H1 (cell line): Measurements from ENCODE around the gene CDC14B. TPM values are rescaled to one million over a fixed set of nuclear protein-coding genes. Genes with fewer than 3 reads are reported as not detected.

Experiments
- CTCF ChIA-PET: fragments of 300-600 bp; sonication (Branson Sonifier 250); formaldehyde crosslinking; loops from one replicate; lab custom pipeline; 2021; ENCODE audit not compliant: partially characterized antibody; lab: Charles Lee
- POLR2A ChIA-PET: fragments of 300-600 bp; sonication (Branson Sonifier 250); formaldehyde crosslinking; loops from one replicate; lab custom pipeline; 2021; ENCODE audit warnings: inconsistent platforms; ENCODE audit not compliant: partially characterized antibody; lab: Charles Lee
- DNase-seq, 2 experiments: peaks; one replicate each; pipeline versions ENCODE4 v3.0.0 to v3.0.0-alpha.2; 2010 to 2022; ENCODE audit warnings: low spot score in 2 of 2, low read depth in 1 of 2, mixed read lengths in 1 of 2
- FAIRE-seq: peaks from 2 replicates; lab custom pipeline; 2011; peaks lifted over from hg19 to GRCh38; lab: Jason Lieb, UNC
- H2AFZ ChIP-seq: 2 replicates; pipeline ENCODE4 v1.8.1; 2012; ENCODE audit warnings: low read length, inconsistent platforms
- H2AK5ac ChIP-seq: 2 replicates; pipeline ENCODE4 v1.6.1; 2013; ENCODE audit warnings: low read depth, low read length
- H2BK120ac ChIP-seq: replicated peaks from 2 replicates; pipeline ENCODE3; 2013; ENCODE audit warnings: low read depth, low read length, inconsistent platforms
- H2BK12ac ChIP-seq: 2 replicates; pipeline ENCODE4 v1.6.1; 2013; ENCODE audit warnings: low read depth, low read length
- H2BK15ac ChIP-seq: 2 replicates; pipeline ENCODE4 v1.6.1; 2013; ENCODE audit warnings: low read length
- H2BK20ac ChIP-seq: 2 replicates; pipeline ENCODE4 v1.6.1; 2013; ENCODE audit warnings: low read length
- H2BK5ac ChIP-seq: 2 replicates; pipeline ENCODE4 v1.6.1; 2013; ENCODE audit warnings: low read depth, low read length
- H3K14ac ChIP-seq: 2 replicates; pipeline ENCODE4 v1.6.1; 2013; ENCODE audit warnings: inconsistent platforms; ENCODE audit not compliant: insufficient read length
- H3K18ac ChIP-seq: 2 replicates; pipeline ENCODE4 v1.6.1; 2013; ENCODE audit warnings: low read length; ENCODE audit errors: extremely low read depth
- H3K23ac ChIP-seq: 2 replicates; pipeline ENCODE4 v1.6.1; 2013; ENCODE audit warnings: inconsistent platforms; ENCODE audit not compliant: insufficient read length
- H3K23me2 ChIP-seq: 2 replicates; pipeline ENCODE4 v1.6.1; 2013; ENCODE audit warnings: low read depth, low read length
- H3K27ac ChIP-seq: 2 replicates; pipeline ENCODE4 v1.6.1; 2011; ENCODE audit warnings: low read depth, low read length, inconsistent platforms
- H3K27me3 ChIP-seq, 4 experiments: replicated peaks in 1 of 4; 1 replicate in 1 of 4; 2 replicates in 3 of 4; pipeline versions ENCODE4 v1.6.1 to v1.8.1; 2011 to 2013; ENCODE audit warnings: low read length in 3 of 4, mild to moderate bottlenecking in 3 of 4, inconsistent platforms in 2 of 4, mixed read lengths in 2 of 4, moderate library complexity in 1 of 4; ENCODE audit not compliant: control insufficient read depth in 3 of 4, insufficient read depth in 3 of 4; ENCODE audit errors: extremely low read depth in 1 of 4
- H3K36me3 ChIP-seq, 4 experiments: 2 replicates each; pipeline versions ENCODE4 v1.6.1 to v1.8.1; 2011 to 2013; ENCODE audit warnings: mild to moderate bottlenecking in 4 of 4, low read length in 3 of 4, moderate library complexity in 2 of 4, control low read depth in 1 of 4, inconsistent platforms in 1 of 4; ENCODE audit not compliant: insufficient read depth in 4 of 4, control insufficient read depth in 2 of 4
- H3K4ac ChIP-seq: replicated peaks from 2 replicates; pipeline ENCODE3; 2013; ENCODE audit warnings: low read length, low read depth, mixed read lengths, inconsistent platforms; ENCODE audit not compliant: insufficient read length
- H3K4me1 ChIP-seq, 4 experiments: replicated peaks in 1 of 4; 1 replicate in 1 of 4; 2 replicates in 3 of 4; pipeline versions ENCODE4 v1.6.1 to v1.8.1; 2011 to 2013; ENCODE audit warnings: low read length in 3 of 4, inconsistent platforms in 2 of 4, mixed read lengths in 1 of 4; ENCODE audit not compliant: insufficient read depth in 4 of 4, control insufficient read depth in 3 of 4
- H3K4me2 ChIP-seq, 2 experiments: 2 replicates each; pipeline versions ENCODE4 v1.6.1 to v1.8.1; 2011 to 2013; ENCODE audit warnings: low read depth in 2 of 2, low read length in 2 of 2, control low read depth in 1 of 2, inconsistent platforms in 1 of 2, mild to moderate bottlenecking in 1 of 2; ENCODE audit not compliant: insufficient read depth in 1 of 2
- H3K4me3 ChIP-seq, 4 experiments: fragments of 200-600, 300-600 bp in 1 of 4; sonication (generic), shearing (Covaris generic), sonication (Bioruptor Twin) in 1 of 4; 2 replicates each; pipeline versions ENCODE4 v1.5.1 to v1.8.1; 2011 to 2016; ENCODE audit warnings: low read length in 4 of 4, low read depth in 3 of 4, control low read depth in 2 of 4, inconsistent platforms in 2 of 4, mild to moderate bottlenecking in 2 of 4, mixed read lengths in 1 of 4, moderate library complexity in 1 of 4; ENCODE audit not compliant: insufficient read depth in 2 of 4; ENCODE audit errors: extremely low read depth in 1 of 4
- H3K56ac ChIP-seq: replicated peaks from 2 replicates; pipeline ENCODE3; 2013; ENCODE audit warnings: low read depth, mild to moderate bottlenecking, mixed read lengths, low read length, inconsistent platforms; ENCODE audit not compliant: insufficient read length
- H3K79me1 ChIP-seq: 2 replicates; pipeline ENCODE4 v1.6.1; 2013; ENCODE audit warnings: low read depth, low read length, control low read depth
- H3K79me2 ChIP-seq, 2 experiments: 2 replicates each; pipeline versions ENCODE4 v1.6.1 to v1.8.1; 2012 to 2013; ENCODE audit warnings: low read length in 2 of 2, mild to moderate bottlenecking in 2 of 2, inconsistent platforms in 1 of 2; ENCODE audit not compliant: insufficient read depth in 2 of 2, control insufficient read depth in 1 of 2
- H3K9ac ChIP-seq, 4 experiments: replicated peaks in 1 of 4; 1 replicate in 1 of 4; 2 replicates in 3 of 4; pipeline versions ENCODE4 v1.6.1 to v1.8.1; 2011 to 2013; ENCODE audit warnings: low read depth in 3 of 4, low read length in 3 of 4, control low read depth in 2 of 4, mild to moderate bottlenecking in 2 of 4, moderate library complexity in 2 of 4, inconsistent platforms in 1 of 4; ENCODE audit errors: extremely low read depth in 1 of 4
- H3K9me3 ChIP-seq, 2 experiments: 2 replicates each; pipeline versions ENCODE4 v1.6.1 to v1.8.1; 2012 to 2013; ENCODE audit warnings: mild to moderate bottlenecking in 2 of 2, moderate library complexity in 2 of 2, control low read depth in 1 of 2, inconsistent platforms in 1 of 2, low read depth in 1 of 2, low read length in 1 of 2, mixed read lengths in 1 of 2; ENCODE audit not compliant: insufficient read depth in 2 of 2
- H4K20me1 ChIP-seq, 2 experiments: replicated peaks in 1 of 2; 2 replicates each; pipeline versions ENCODE3 to v1.8.1; 2011 to 2013; ENCODE audit warnings: inconsistent platforms in 2 of 2, low read length in 2 of 2, mild to moderate bottlenecking in 1 of 2; ENCODE audit not compliant: insufficient read depth in 2 of 2, control insufficient read depth in 1 of 2
- H4K5ac ChIP-seq: 2 replicates; pipeline ENCODE4 v1.6.1; 2013; ENCODE audit warnings: low read length, low read depth, mixed read lengths, inconsistent platforms; ENCODE audit not compliant: insufficient read length
- H4K8ac ChIP-seq: 2 replicates; pipeline ENCODE4 v1.8.0; 2013; ENCODE audit warnings: mild to moderate bottlenecking, moderate library complexity, low read length, inconsistent platforms; ENCODE audit not compliant: insufficient read depth; ENCODE audit errors: extremely low read depth
- H4K91ac ChIP-seq: replicated peaks from 2 replicates; pipeline ENCODE3; 2013; ENCODE audit warnings: low read length, mixed read lengths, inconsistent platforms; ENCODE audit not compliant: insufficient read length
- CHD2 ChIP-seq: IDR thresholded peaks from 2 replicates; pipeline ENCODE4 v1.6.1; 2012; ENCODE audit warnings: low read length, improper control_type of control experiment
- HDAC2 ChIP-seq, 2 experiments: fragments of 300-600 bp in 1 of 2; sonication (generic) in 1 of 2; IDR thresholded peaks; 2 replicates each; pipeline ENCODE4 v1.6.1; 2011 to 2012; ENCODE audit warnings: low read depth in 2 of 2, low read length in 2 of 2, mild to moderate bottlenecking in 2 of 2, moderate library complexity in 2 of 2, borderline replicate concordance in 1 of 2, inconsistent platforms in 1 of 2
- MAX ChIP-seq: IDR thresholded peaks from 2 replicates; pipeline ENCODE4 v1.6.1; 2012; ENCODE audit warnings: inconsistent platforms
- RBBP5 ChIP-seq: IDR thresholded peaks from 2 replicates; pipeline ENCODE4 v1.7.1; 2012; ENCODE audit warnings: low read depth, mild to moderate bottlenecking, inconsistent platforms, low read length, moderate library complexity, borderline replicate concordance
- SUZ12 ChIP-seq: fragments of 200-600 bp; sonication (generic); IDR thresholded peaks from 2 replicates; pipeline ENCODE4 v1.6.1; 2012; ENCODE audit warnings: mild to moderate bottlenecking, inconsistent platforms, low read length, moderate library complexity, mixed read lengths
- TEAD4 ChIP-seq: IDR thresholded peaks from 2 replicates; pipeline ENCODE4 v1.6.1; 2012; ENCODE audit warnings: low read depth, low read length, inconsistent platforms, mixed read lengths
- WGBS, 2 experiments: shearing (Covaris generic) in 1 of 2; methylation state at CpG; one replicate each; pipeline versions ENCODE4 v1.1.6 to v1.1.7; 2013 to 2015; ENCODE audit warnings: low lambda C conversion rate in 2 of 2, mixed read lengths in 2 of 2, inconsistent platforms in 1 of 2, low coverage in 1 of 2, missing lambda C conversion rate in 1 of 2; ENCODE audit not compliant: insufficient replicate concordance in 2 of 2, insufficient coverage in 1 of 2, insufficient read length in 1 of 2; ENCODE audit errors: extremely low coverage in 1 of 2, missing lambda C conversion rate in 1 of 2; 5-methylcytosine and 5-hydroxymethylcytosine counted together
- polyA plus RNA-seq, 7 experiments: library from polyadenylated mRNA; depleted of rRNA in 3 of 7; stranded (reverse) in 5 of 7; unstranded in 2 of 7; fragments of >200 nt in 5 of 7; fragments of 200-250 nt in 2 of 7; gene quantifications; 1 replicate in 5 of 7; 2 replicates in 1 of 7; 4 replicates in 1 of 7; pipeline versions ENCODE4 v1.2.1 to v1.2.3, GENCODE V29; 2011 to 2013; ENCODE audit warnings: missing spikeins in 2 of 7, mixed read lengths in 2 of 7
- total RNA-seq: library from RNA; stranded (reverse); fragmentation: NEBNext Ultra II Directional; extraction: Animal tissue kit (Norgen Biotek cat#: 25700); gene quantifications from 2 replicates; pipeline ENCODE4 v1.2.1, GENCODE V29; 2021

CDC14B gene
- total and polyA plus RNA-seq, 2 of the 8 experiments (the other 6 are each of a cell fraction or from before 2014, with no cell fraction given): 17.2 to 44.6 TPM

- Histone ChIP-seq H2AK5ac (no peak overlapping the region), H3K9me3 (no peaks in the 10 kb centered on the region), H3K4me3 (no peak overlapping the region), H3K18ac (no peak overlapping the region), H3K4me2 (no peak overlapping the region), H3K56ac (no peak overlapping the region), H3K23ac (no peak overlapping the region), H3K27ac (no peak overlapping the region), H4K91ac (no peak overlapping the region), H4K5ac (no peak overlapping the region), H3K79me1 (peaks cover 3% of the 10 kb centered on the region; the same call in 1 of the 2 replicates), H2BK12ac (no peak overlapping the region), H4K20me1 (peaks cover 2 to 7% of the 10 kb centered on the region in 2 experiments), H2BK5ac (no peak overlapping the region), H3K4me1 (peaks cover 2 to 8% (median 4%) of the 10 kb centered on the region in 4 experiments; a peak in 4 of 7 replicates), H3K4ac (no peak overlapping the region), H2BK20ac (no peak overlapping the region), H3K79me2 (no peaks in the 10 kb centered on the region), H2BK120ac (no peak overlapping the region), H2AFZ (no peak overlapping the region), H4K8ac (no peak overlapping the region), H3K36me3 (peaks cover 0 to 3% (median 0%) of the 10 kb centered on the region in 4 experiments; a peak in 1 of 8 replicates), H3K9ac (no peak overlapping the region), H3K27me3 (no peaks in the 10 kb centered on the region), H3K14ac (no peak overlapping the region), H3K23me2 (no peaks in the 10 kb centered on the region), H2BK15ac (no peak overlapping the region)
- FAIRE-seq (no peak), DNase-seq (no peak)
- POLR2A ChIA-PET: no interaction called here
- no peak for TF ChIP-seq MAX
- no peak for TF ChIP-seq SUZ12
- TF ChIP-seq RBBP5: no peak
- TF ChIP-seq CHD2: no peak
- no peak for TF ChIP-seq TEAD4
- TF ChIP-seq HDAC2 (IDR thresholded peaks at IDR 0.05; ENCODE audit: borderline replicate concordance in 1 of 2, low read depth in 2 of 2, low read length in 2 of 2): no peak
- CTCF ChIA-PET: interaction anchor here (0.6 to 1.6 kb wide), 4 partner anchors 8 to 109 kb away, joined by 3 to 6 read pairs (median 4); no protein-coding TSS in a partner anchor
- WGBS, 2 experiments: 89% methylated on average over 1 of the region's 1 CpG; no CpG with 5 or more reads in 1 of the 2 experiments
Measured at GRCh38 chr9:96557921-96558320, 61.7 kb downstream of the CDC14B start.
